ENCODE data around the gene AHNAK.

Gene AHNAK

GRCh38 chr11:62553839-62554361 lies 7.3 kb upstream of the AHNAK start:
- TF ChIP-seq SIN3A (IDR thresholded peaks at IDR 0.05; ENCODE audit: borderline replicate concordance, insufficient read depth, low read length) (no peak), REST (IDR thresholded peaks at IDR 0.05; ENCODE audit: insufficient read depth in 1 of 2, low read depth in 2 of 2, low read length in 2 of 2) (no peak), FOXP2 (optimal IDR thresholded peaks at IDR 0.05; ENCODE audit: borderline replicate concordance, extremely low read depth, extremely low read length, insufficient read depth) (no peak), TAF1 (IDR thresholded peaks at IDR 0.05; ENCODE audit: borderline replicate concordance, insufficient read depth, low read length) (no peak), POLR2AphosphoS5 (IDR thresholded peaks at IDR 0.05; ENCODE audit: low read depth, low read length) (no peak)

DNA sequence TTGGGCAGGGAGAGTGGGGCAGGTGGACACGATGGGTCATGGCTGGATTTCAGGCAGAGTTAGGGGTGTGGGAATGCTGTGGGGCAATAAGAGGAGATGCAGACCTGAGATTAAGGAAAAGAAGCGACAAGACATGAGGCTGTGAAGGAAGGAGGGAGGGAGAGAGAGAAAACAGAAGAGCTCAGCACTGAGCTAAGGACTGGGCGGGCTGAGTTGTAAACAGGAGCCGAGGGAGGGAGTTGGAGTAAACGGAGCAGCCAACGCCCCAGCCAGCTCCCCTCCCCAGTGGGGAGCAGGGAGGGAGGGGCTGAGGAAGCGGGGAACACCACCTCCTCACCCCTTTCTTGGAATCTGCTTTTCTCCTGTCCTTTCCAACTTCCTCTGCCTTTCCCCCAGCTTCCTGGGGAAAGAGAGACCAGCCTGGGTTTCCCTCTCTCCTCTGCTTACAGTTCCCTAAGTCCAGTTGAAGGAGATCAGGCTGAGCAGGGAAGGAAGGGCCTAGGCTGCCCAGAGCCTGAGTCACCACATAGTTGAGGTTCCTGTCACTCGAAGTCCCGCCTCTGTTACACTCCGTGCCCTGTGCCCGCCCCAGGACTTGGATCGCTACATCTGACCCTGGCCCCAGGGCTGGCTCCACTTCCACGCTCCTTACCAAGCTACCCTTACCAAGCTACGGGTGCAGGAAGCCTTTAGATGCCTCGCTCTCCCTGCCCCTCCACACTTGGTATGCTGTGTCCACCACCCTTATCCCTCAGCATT lies 6.7 kb upstream of the AHNAK start:
- TF ChIP-seq FOXP2 (optimal IDR thresholded peaks at IDR 0.05; ENCODE audit: borderline replicate concordance, extremely low read depth, extremely low read length, insufficient read depth) (peak; percentile 95), REST (IDR thresholded peaks at IDR 0.05; ENCODE audit: insufficient read depth in 1 of 2, low read depth in 2 of 2, low read length in 2 of 2) (no peak), SIN3A (IDR thresholded peaks at IDR 0.05; ENCODE audit: borderline replicate concordance, insufficient read depth, low read length) (no peak), TAF1 (IDR thresholded peaks at IDR 0.05; ENCODE audit: borderline replicate concordance, insufficient read depth, low read length) (no peak), POLR2AphosphoS5 (IDR thresholded peaks at IDR 0.05; ENCODE audit: low read depth, low read length) (peak; percentile 74; the same call in 1 of the 2 replicates)

DNA sequence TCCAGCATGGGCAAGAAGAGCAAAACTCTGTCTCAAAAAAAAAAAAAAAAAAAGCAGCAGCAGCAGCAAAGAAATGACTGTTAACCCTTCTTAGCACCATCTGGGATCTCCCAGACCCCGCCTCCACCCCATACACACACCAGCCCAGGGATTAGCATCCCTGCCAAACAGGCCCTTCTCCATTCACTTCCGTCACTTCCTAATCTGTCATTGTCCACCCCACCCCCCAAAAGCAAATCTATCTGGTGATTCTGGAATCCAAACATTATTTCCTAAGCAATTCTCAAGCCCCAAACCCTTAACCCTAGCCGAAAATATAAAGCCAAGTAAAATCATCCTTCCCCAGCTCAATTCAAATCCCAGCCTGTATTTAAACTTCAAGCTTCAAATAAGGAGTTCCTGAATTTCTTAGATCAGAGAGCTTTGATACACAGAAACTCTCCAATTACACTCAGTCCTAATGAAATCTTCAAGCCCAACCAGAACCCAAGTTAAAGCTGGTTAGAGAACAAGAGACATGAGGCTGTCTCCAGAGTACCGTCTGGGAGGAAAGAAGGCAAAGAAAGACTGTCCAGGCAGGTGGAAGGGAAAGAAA lies 6.0 kb upstream of the AHNAK start:
- TF ChIP-seq TAF1 (IDR thresholded peaks at IDR 0.05; ENCODE audit: borderline replicate concordance, insufficient read depth, low read length) (no peak), SIN3A (IDR thresholded peaks at IDR 0.05; ENCODE audit: borderline replicate concordance, insufficient read depth, low read length) (no peak), POLR2AphosphoS5 (IDR thresholded peaks at IDR 0.05; ENCODE audit: low read depth, low read length) (no peak), REST (IDR thresholded peaks at IDR 0.05; ENCODE audit: insufficient read depth in 1 of 2, low read depth in 2 of 2, low read length in 2 of 2) (no peak), FOXP2 (optimal IDR thresholded peaks at IDR 0.05; ENCODE audit: borderline replicate concordance, extremely low read depth, extremely low read length, insufficient read depth) (no peak)

DNA sequence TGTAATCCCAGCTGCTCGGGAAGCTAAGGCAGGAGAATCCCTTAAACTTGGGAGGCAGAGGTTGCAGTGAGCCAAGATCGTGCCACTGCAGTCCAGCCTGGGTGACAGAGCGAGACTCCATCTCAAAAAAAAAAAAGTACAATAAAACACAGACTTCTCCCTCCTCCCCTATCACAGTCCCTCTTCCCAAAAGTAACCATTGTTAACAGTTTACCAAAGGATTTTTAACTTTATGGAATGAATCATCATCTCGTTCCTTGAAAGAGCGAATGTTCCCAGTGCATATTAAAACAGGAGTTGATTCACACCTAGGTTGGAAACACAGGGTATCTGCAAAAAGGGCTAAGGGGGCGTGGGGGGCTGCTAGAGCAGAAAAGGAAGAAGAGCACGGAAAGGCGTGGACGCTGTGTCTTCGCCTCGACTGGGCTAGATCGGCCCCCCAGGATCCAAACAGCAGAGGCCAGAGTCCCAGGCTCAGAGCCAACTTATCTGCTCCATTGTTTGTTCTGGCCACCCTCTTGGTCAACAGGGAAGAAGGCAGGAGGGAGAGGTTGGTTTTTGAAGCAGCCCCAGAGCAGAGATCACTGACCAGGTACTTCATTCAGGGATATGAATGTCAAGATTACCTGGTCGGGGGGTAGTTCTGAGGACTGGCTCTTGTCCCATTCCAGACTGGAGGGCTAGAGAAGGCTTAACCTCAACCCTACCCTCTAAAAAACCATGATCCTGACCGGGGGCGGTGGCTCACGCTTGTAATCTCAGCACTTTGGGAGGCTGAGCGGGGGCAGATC lies 2.1 kb upstream of the AHNAK start:
- no peak for TF ChIP-seq FOXP2 (optimal IDR thresholded peaks at IDR 0.05; ENCODE audit: borderline replicate concordance, extremely low read depth, extremely low read length, insufficient read depth)
- no peak for TF ChIP-seq REST (IDR thresholded peaks at IDR 0.05; ENCODE audit: insufficient read depth in 1 of 2, low read depth in 2 of 2, low read length in 2 of 2)
- no peak for TF ChIP-seq POLR2AphosphoS5 (IDR thresholded peaks at IDR 0.05; ENCODE audit: low read depth, low read length)
- TF ChIP-seq TAF1 (IDR thresholded peaks at IDR 0.05; ENCODE audit: borderline replicate concordance, insufficient read depth, low read length), result no peak
- TF ChIP-seq SIN3A (IDR thresholded peaks at IDR 0.05; ENCODE audit: borderline replicate concordance, insufficient read depth, low read length), result no peak
